Astrocyte (in vitro differentiated cells and primary cell): Measurements from ENCODE around the gene RNF166. TPM values are rescaled to one million over a fixed set of nuclear protein-coding genes. Genes with fewer than 3 reads are reported as not detected.

Experiments used
- DNase-seq: peaks from one replicate; pipeline ENCODE4 v3.0.0-alpha.2; 2010; ENCODE audit warnings: low read depth
- FAIRE-seq: peaks from 2 replicates; lab custom pipeline; 2011; peaks lifted over from hg19 to GRCh38; lab: Jason Lieb, UNC
- H2AFZ ChIP-seq: 2 replicates; pipeline ENCODE4 v1.6.0; 2012; ENCODE audit warnings: low read depth, low read length, inconsistent platforms
- H3K27ac ChIP-seq: 2 replicates; pipeline ENCODE4 v1.5.1; 2011; ENCODE audit warnings: low read depth, low read length, inconsistent platforms
- H3K27me3 ChIP-seq: 2 replicates; pipeline ENCODE4 v1.6.0; 2011; ENCODE audit warnings: low read length, inconsistent platforms; ENCODE audit not compliant: insufficient read depth
- H3K36me3 ChIP-seq: 2 replicates; pipeline ENCODE4 v1.5.1; 2011; ENCODE audit warnings: low read length, inconsistent platforms; ENCODE audit not compliant: insufficient read depth
- H3K4me1 ChIP-seq: 2 replicates; pipeline ENCODE4 v1.5.1; 2011; ENCODE audit warnings: low read length, inconsistent platforms; ENCODE audit not compliant: insufficient read depth
- H3K4me2 ChIP-seq: 2 replicates; pipeline ENCODE4 v1.6.0; 2012; ENCODE audit warnings: low read length, inconsistent platforms
- H3K4me3 ChIP-seq: 2 replicates; pipeline ENCODE4 v1.5.1; 2011; ENCODE audit warnings: low read depth, mild to moderate bottlenecking, low read length, inconsistent platforms; ENCODE audit not compliant: insufficient read depth
- H3K79me2 ChIP-seq: 2 replicates; pipeline ENCODE4 v1.6.0; 2012; ENCODE audit warnings: mild to moderate bottlenecking, low read length, inconsistent platforms; ENCODE audit not compliant: insufficient read depth
- H3K9ac ChIP-seq: 2 replicates; pipeline ENCODE4 v1.6.0; 2012; ENCODE audit warnings: mild to moderate bottlenecking, low read length, inconsistent platforms
- H3K9me3 ChIP-seq: 2 replicates; pipeline ENCODE4 v1.5.1; 2012; ENCODE audit warnings: low read depth, mild to moderate bottlenecking, low read length, inconsistent platforms; ENCODE audit not compliant: insufficient read depth
- H4K20me1 ChIP-seq: 2 replicates; pipeline ENCODE4 v1.6.0; 2012; ENCODE audit warnings: low read length, inconsistent platforms; ENCODE audit not compliant: insufficient read depth
- H3K27ac Mint-ChIP-seq: one replicate; pipeline ENCODE4 v1.8.0; 2021; ENCODE audit warnings: mild to moderate bottlenecking, mixed read lengths; ENCODE audit not compliant: unreplicated experiment
- H3K27me3 Mint-ChIP-seq: one replicate; pipeline ENCODE4 v1.8.0; 2021; ENCODE audit warnings: low read depth, mixed read lengths; ENCODE audit not compliant: unreplicated experiment
- H3K36me3 Mint-ChIP-seq: one replicate; pipeline ENCODE4 v1.8.0; 2021; ENCODE audit warnings: low read depth, mixed read lengths; ENCODE audit not compliant: unreplicated experiment
- H3K4me1 Mint-ChIP-seq: one replicate; pipeline ENCODE4 v1.8.0; 2021; ENCODE audit warnings: low read depth, mixed read lengths; ENCODE audit not compliant: unreplicated experiment
- H3K4me3 Mint-ChIP-seq: one replicate; pipeline ENCODE4 v1.8.0; 2021; ENCODE audit warnings: mild to moderate bottlenecking, moderate library complexity, mixed read lengths; ENCODE audit not compliant: unreplicated experiment
- H3K9me3 Mint-ChIP-seq: one replicate; pipeline ENCODE4 v1.8.0; 2021; ENCODE audit warnings: mild to moderate bottlenecking, mixed read lengths; ENCODE audit not compliant: unreplicated experiment
- EZH2 ChIP-seq: IDR thresholded peaks from 2 replicates; pipeline ENCODE4 v1.6.1; 2012; ENCODE audit warnings: mild to moderate bottlenecking, low read length, inconsistent platforms; ENCODE audit not compliant: insufficient read depth
- total RNA-seq: library from RNA; stranded (reverse); gene quantifications from 2 replicates; pipeline ENCODE4 v1.2.1, GENCODE V29; 2021
- TF ChIP-seq, protein P1 (sequence below): IDR thresholded peaks from 2 replicates; pipeline ENCODE4 v1.5.1; 2011; ENCODE audit warnings: low read depth, mild to moderate bottlenecking, inconsistent platforms, low read length, moderate library complexity; ENCODE audit not compliant: insufficient read depth

Gene RNF166
- total RNA-seq, 1 donor from 2014 or later, result 15.4 TPM

DNA sequence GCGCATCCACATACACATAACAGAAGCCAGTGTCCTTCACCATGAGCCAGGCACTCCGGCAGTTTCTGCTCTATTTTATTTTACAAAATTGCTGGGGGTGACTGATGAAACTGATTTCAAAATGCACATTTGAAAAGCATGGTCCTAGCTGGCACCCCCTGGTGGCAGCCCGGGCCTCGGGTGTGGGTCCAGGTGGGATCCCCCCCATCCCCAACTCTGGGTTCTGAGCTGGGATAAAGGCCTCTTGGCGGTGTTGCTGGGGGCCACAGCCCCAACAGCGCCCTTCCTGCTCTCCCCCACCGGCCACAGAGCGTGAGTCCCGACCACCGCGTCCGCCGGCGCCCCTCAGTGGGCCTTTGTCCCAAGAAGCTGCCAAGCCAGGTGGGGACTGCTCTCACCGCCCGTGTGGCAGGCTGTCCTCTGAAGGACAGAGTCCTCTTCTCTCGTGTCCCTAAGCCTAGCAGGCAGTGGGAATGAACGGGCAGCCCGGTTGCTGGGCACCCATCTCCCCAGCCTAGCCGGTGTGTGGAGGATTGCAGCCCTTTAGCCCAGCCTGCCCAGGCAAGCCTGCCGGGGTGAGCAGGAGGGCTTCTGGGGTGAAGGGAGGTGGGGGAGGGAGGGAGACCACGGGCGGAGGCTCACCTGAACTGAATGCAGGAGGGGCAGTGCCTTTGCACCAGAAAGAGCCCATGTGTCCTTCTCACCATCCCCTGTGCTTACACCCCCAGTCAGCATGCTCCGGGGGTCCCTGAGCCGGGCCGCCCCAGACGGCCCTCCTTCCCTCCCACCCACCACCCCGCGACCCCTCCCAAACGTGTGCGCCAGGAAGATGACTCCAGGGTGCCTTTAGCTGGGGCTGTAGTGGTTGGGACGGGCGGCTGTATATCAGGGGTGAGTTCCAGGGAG is 20.8 kb downstream of the RNF166 start:
- H3K4me1 Mint-ChIP-seq, result no peaks in the 10 kb centered on the region
- H2AFZ ChIP-seq, result peak overlapping the region; percentile 41
- peaks cover 39% of the 10 kb centered on the region for H3K27me3 Mint-ChIP-seq
- peak overlapping the region; percentile 84 for H3K4me2 ChIP-seq
- no peaks in the 10 kb centered on the region for H3K79me2 ChIP-seq
- no peaks in the 10 kb centered on the region for H3K9me3 Mint-ChIP-seq
- no peak overlapping the region for H3K9ac ChIP-seq
- H3K4me1 ChIP-seq, result peaks cover 10% of the 10 kb centered on the region
- H3K4me3 Mint-ChIP-seq, result no peak overlapping the region
- peaks cover 8% of the 10 kb centered on the region for H3K27me3 ChIP-seq
- DNase-seq, result no peak
- no peak overlapping the region for H3K4me3 ChIP-seq
- no peaks in the 10 kb centered on the region for H3K9me3 ChIP-seq
- H4K20me1 ChIP-seq, result peaks cover 6% of the 10 kb centered on the region
- no peak overlapping the region for H3K27ac ChIP-seq
- no peaks in the 10 kb centered on the region for H3K36me3 Mint-ChIP-seq
- H3K36me3 ChIP-seq, result no peaks in the 10 kb centered on the region
- FAIRE-seq, result no peak
- TF ChIP-seq, protein P1, sequence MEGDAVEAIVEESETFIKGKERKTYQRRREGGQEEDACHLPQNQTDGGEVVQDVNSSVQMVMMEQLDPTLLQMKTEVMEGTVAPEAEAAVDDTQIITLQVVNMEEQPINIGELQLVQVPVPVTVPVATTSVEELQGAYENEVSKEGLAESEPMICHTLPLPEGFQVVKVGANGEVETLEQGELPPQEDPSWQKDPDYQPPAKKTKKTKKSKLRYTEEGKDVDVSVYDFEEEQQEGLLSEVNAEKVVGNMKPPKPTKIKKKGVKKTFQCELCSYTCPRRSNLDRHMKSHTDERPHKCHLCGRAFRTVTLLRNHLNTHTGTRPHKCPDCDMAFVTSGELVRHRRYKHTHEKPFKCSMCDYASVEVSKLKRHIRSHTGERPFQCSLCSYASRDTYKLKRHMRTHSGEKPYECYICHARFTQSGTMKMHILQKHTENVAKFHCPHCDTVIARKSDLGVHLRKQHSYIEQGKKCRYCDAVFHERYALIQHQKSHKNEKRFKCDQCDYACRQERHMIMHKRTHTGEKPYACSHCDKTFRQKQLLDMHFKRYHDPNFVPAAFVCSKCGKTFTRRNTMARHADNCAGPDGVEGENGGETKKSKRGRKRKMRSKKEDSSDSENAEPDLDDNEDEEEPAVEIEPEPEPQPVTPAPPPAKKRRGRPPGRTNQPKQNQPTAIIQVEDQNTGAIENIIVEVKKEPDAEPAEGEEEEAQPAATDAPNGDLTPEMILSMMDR, result peak; percentile 52
- no peak for TF ChIP-seq EZH2
- no peak overlapping the region for H3K27ac Mint-ChIP-seq

DNA sequence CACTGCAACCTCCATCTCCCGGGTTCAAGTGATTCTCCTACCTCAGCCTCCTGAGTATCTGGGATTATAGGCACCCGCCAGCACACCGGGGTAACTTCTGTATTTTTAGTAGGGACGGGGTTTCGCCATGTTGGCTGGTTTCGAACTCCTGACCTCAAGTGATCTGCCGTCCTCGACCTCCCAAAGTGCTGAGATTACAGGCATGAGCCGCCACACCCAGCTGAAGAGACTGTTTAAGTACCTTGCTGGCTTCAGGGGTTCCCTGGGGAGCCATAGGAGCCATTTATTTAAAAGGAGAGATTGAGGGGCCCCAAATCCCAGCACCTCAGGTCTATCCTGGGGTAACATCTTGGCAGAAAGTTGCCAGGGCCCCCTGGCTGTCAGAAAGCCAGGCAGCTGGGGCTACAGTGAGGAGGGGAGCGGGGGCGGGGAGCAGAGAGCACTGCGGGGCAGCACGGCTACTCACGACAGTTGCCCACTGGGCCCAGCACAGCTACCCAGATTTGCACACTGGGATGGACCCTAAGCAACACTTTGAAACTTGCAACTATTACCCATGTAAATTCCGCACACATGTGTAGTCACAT is 21.5 kb downstream of the RNF166 start:
- H3K9me3 Mint-ChIP-seq, result no peaks in the 10 kb centered on the region
- H3K4me3 ChIP-seq, result no peak overlapping the region
- H4K20me1 ChIP-seq, result peaks cover 6% of the 10 kb centered on the region
- no peak overlapping the region for H3K4me3 Mint-ChIP-seq
- no peak overlapping the region for H3K27ac ChIP-seq
- H2AFZ ChIP-seq, result no peak overlapping the region
- no peak for TF ChIP-seq EZH2
- TF ChIP-seq, protein P1, result no peak
- H3K36me3 Mint-ChIP-seq, result no peaks in the 10 kb centered on the region
- DNase-seq, result no peak
- peaks cover 31% of the 10 kb centered on the region for H3K27me3 Mint-ChIP-seq
- peaks cover 10% of the 10 kb centered on the region for H3K4me1 ChIP-seq
- H3K9me3 ChIP-seq, result no peaks in the 10 kb centered on the region
- no peak overlapping the region for H3K27ac Mint-ChIP-seq
- peaks cover 8% of the 10 kb centered on the region for H3K27me3 ChIP-seq
- H3K4me1 Mint-ChIP-seq, result no peaks in the 10 kb centered on the region
- H3K36me3 ChIP-seq, result no peaks in the 10 kb centered on the region
- H3K4me2 ChIP-seq, result no peak overlapping the region
- H3K79me2 ChIP-seq, result no peaks in the 10 kb centered on the region
- no peak for FAIRE-seq
- H3K9ac ChIP-seq, result no peak overlapping the region
